Esophagus squamous epithelium (tissue), 4 donors: ENCODE data around the gene STXBP4.

Experiments used
- POLR2A ChIP-seq, 4 donors: fragments of 450-650 bp; IDR thresholded peaks; one replicate each; pipeline ENCODE4 v1.6.1; 2017; ENCODE audit warnings: antibody characterized with exemption in 4 of 4, mild to moderate bottlenecking in 4 of 4, moderate library complexity in 3 of 4
- TF ChIP-seq, protein P1 (sequence below), 6 experiments: fragments of 450-650 bp in 4 of 6; fragments of 200-600 bp in 2 of 6; sonication (generic) in 2 of 6; IDR thresholded peaks; one replicate each; pipeline ENCODE4 v1.5.1; 2016 to 2019; ENCODE audit warnings: antibody characterized with exemption in 6 of 6, mild to moderate bottlenecking in 4 of 6, moderate library complexity in 4 of 6

DNA sequence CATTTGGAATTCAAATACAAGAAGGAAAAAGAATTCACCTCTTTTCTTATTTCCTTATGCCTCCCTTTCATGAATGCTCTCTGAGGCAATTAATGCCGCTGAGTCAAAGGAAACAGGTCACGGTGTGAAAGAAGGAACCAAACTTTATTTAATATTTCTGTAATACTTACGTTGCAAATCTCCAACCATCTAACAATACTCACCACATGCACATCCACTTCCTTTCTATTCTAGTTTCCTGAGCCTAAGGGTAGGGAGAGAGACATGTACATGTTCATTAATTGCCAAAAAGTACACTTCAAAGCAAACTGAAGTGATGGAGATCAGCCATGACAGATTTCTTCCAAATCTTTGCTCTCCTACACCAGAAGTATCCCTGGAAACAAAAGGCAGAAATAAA is 248.3 kb downstream of the STXBP4 start:
- TF ChIP-seq, protein P1, sequence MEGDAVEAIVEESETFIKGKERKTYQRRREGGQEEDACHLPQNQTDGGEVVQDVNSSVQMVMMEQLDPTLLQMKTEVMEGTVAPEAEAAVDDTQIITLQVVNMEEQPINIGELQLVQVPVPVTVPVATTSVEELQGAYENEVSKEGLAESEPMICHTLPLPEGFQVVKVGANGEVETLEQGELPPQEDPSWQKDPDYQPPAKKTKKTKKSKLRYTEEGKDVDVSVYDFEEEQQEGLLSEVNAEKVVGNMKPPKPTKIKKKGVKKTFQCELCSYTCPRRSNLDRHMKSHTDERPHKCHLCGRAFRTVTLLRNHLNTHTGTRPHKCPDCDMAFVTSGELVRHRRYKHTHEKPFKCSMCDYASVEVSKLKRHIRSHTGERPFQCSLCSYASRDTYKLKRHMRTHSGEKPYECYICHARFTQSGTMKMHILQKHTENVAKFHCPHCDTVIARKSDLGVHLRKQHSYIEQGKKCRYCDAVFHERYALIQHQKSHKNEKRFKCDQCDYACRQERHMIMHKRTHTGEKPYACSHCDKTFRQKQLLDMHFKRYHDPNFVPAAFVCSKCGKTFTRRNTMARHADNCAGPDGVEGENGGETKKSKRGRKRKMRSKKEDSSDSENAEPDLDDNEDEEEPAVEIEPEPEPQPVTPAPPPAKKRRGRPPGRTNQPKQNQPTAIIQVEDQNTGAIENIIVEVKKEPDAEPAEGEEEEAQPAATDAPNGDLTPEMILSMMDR (IDR thresholded peaks at IDR 0.05), result no peak
- no peak for TF ChIP-seq POLR2A (IDR thresholded peaks at IDR 0.05)
